Keratinocyte (primary cell): ENCODE results near the gene CPB1. TPM values are rescaled to one million over a fixed set of nuclear protein-coding genes. Genes with fewer than 3 reads are reported as not detected.

ENCODE experiments used
- DNase-seq: peaks from one replicate; pipeline ENCODE4 v3.0.0-alpha.2; 2011; ENCODE audit warnings: low read depth, missing footprints, low spot score
- FAIRE-seq: peaks from 2 replicates; lab custom pipeline; 2011; peaks lifted over from hg19 to GRCh38; lab: Jason Lieb, UNC
- H2AFZ ChIP-seq: 2 replicates; pipeline ENCODE4 v1.6.0; 2012; ENCODE audit warnings: low read length, control low read depth, inconsistent platforms; ENCODE audit not compliant: control insufficient read depth
- H3K27ac ChIP-seq: 2 replicates; pipeline ENCODE4 v1.5.1; 2011; ENCODE audit warnings: low read length; ENCODE audit not compliant: control insufficient read depth, insufficient read depth
- H3K27me3 ChIP-seq: 3 replicates; pipeline ENCODE4 v1.6.0; 2011; ENCODE audit warnings: low read length; ENCODE audit not compliant: control insufficient read depth, insufficient read depth; ENCODE audit errors: extremely low read depth
- H3K36me3 ChIP-seq, 2 experiments: 2 replicates in 1 of 2; 3 replicates in 1 of 2; pipeline ENCODE4 v1.5.1; 2011; ENCODE audit warnings: low read length in 2 of 2, mild to moderate bottlenecking in 1 of 2; ENCODE audit not compliant: control insufficient read depth in 2 of 2, insufficient read depth in 2 of 2; ENCODE audit errors: extremely low read depth in 1 of 2
- H3K4me1 ChIP-seq: 3 replicates; pipeline ENCODE4 v1.5.1; 2011; ENCODE audit warnings: low read length; ENCODE audit not compliant: control insufficient read depth, insufficient read depth; ENCODE audit errors: extremely low read depth
- H3K4me2 ChIP-seq: 3 replicates; pipeline ENCODE4 v1.6.0; 2011; ENCODE audit warnings: low read depth, low read length; ENCODE audit not compliant: control insufficient read depth, insufficient read depth; ENCODE audit errors: extremely low read depth
- H3K4me3 ChIP-seq, 3 experiments: fragments of 200-600 bp in 1 of 3; sonication (generic) in 1 of 3; 2 replicates in 2 of 3; 3 replicates in 1 of 3; pipeline ENCODE4 v1.5.1; 2011 to 2016; ENCODE audit warnings: low read length in 3 of 3, mild to moderate bottlenecking in 3 of 3, control low read depth in 2 of 3, inconsistent platforms in 1 of 3, low read depth in 1 of 3, mixed read lengths in 1 of 3, mixed run types in 1 of 3, moderate library complexity in 1 of 3; ENCODE audit not compliant: control insufficient read depth in 2 of 3, insufficient read depth in 2 of 3; ENCODE audit errors: extremely low read depth in 1 of 3
- H3K79me2 ChIP-seq: 2 replicates; pipeline ENCODE4 v1.6.0; 2012; ENCODE audit warnings: low read length; ENCODE audit not compliant: control insufficient read depth, insufficient read depth
- H3K9ac ChIP-seq: 3 replicates; pipeline ENCODE4 v1.6.0; 2011; ENCODE audit warnings: low read length; ENCODE audit not compliant: control insufficient read depth, insufficient read depth; ENCODE audit errors: extremely low read depth
- H3K9me1 ChIP-seq: 3 replicates; pipeline ENCODE4 v1.6.0; 2011; ENCODE audit warnings: low read length; ENCODE audit not compliant: control insufficient read depth, insufficient read depth; ENCODE audit errors: extremely low read depth
- H3K9me3 ChIP-seq: 2 replicates; pipeline ENCODE4 v1.5.1; 2012; ENCODE audit warnings: low read depth, low read length; ENCODE audit not compliant: control insufficient read depth
- H4K20me1 ChIP-seq: 3 replicates; pipeline ENCODE4 v1.6.0; 2011; ENCODE audit warnings: low read length; ENCODE audit not compliant: control insufficient read depth, insufficient read depth; ENCODE audit errors: extremely low read depth
- EZH2 ChIP-seq: IDR thresholded peaks from one replicate; pipeline ENCODE4 v1.6.1; 2012; ENCODE audit warnings: inconsistent platforms, mild to moderate bottlenecking, low read length, moderate library complexity
- dilution Hi-C: fragments of 300-500 bp; cut with MboI; formaldehyde crosslinking; loops from one replicate; pipeline ENCODE4 v1.7.0; 2020; ENCODE audit warnings: low sequenced_read_pairs; ENCODE audit not compliant: extremely low pct_ligation_motif_present
- polyA plus RNA-seq, 5 experiments: library from polyadenylated mRNA; depleted of rRNA in 3 of 5; stranded (reverse) in 3 of 5; stranded (forward) in 1 of 5; unstranded in 1 of 5; fragments of >200 nt; gene quantifications; 1 replicate in 1 of 5; 2 replicates in 3 of 5; 3 replicates in 1 of 5; pipeline versions ENCODE4 v1.2.1 to v1.2.3, GENCODE V29; 2011 to 2012; ENCODE audit warnings: missing spikeins in 2 of 5, low read depth in 1 of 5, low replicate concordance in 1 of 5
- TF ChIP-seq, protein P1 (sequence below), 3 experiments: IDR thresholded peaks in 1 of 3; conservative IDR thresholded peaks in 1 of 3; optimal IDR thresholded peaks in 1 of 3; 2 replicates in 2 of 3; 3 replicates in 1 of 3; pipeline versions ENCODE3 to v1.5.1; 2011; ENCODE audit warnings: low read length in 3 of 3, mild to moderate bottlenecking in 3 of 3, moderate library complexity in 2 of 3, control low read depth in 1 of 3, inconsistent platforms in 1 of 3; ENCODE audit not compliant: insufficient read depth in 2 of 3; ENCODE audit errors: extremely low read depth in 1 of 3

Gene CPB1
- polyA plus RNA-seq, 1 donor (not counting 4 experiments of a cell fraction or from before 2014, with no cell fraction given), result not detected

DNA sequence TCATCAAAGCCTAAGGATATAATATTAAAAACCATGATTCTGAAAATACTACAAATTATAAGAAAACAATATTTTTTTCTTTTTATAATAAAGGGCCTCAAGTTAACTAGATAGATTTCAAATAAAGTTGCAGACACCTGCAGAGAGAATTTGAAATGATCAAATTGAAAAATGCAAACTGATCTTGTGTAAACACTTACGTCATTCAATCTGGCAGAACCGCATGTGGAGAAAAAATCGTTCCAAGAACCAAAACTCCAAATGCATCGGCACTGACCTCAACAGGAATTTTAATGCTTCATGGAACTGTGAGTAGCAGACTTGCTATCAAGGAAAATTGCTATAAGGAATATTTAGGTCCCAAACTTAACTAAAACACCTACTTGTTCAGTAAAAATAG is 54.7 kb downstream of the CPB1 start:
- H3K9ac ChIP-seq, result no peak overlapping the region
- H3K4me3 ChIP-seq, result no peak overlapping the region
- H3K4me2 ChIP-seq, result no peak overlapping the region
- FAIRE-seq, result no peak
- no peaks in the 10 kb centered on the region for H3K27me3 ChIP-seq
- H3K27ac ChIP-seq, result no peak overlapping the region
- TF ChIP-seq, protein P1, sequence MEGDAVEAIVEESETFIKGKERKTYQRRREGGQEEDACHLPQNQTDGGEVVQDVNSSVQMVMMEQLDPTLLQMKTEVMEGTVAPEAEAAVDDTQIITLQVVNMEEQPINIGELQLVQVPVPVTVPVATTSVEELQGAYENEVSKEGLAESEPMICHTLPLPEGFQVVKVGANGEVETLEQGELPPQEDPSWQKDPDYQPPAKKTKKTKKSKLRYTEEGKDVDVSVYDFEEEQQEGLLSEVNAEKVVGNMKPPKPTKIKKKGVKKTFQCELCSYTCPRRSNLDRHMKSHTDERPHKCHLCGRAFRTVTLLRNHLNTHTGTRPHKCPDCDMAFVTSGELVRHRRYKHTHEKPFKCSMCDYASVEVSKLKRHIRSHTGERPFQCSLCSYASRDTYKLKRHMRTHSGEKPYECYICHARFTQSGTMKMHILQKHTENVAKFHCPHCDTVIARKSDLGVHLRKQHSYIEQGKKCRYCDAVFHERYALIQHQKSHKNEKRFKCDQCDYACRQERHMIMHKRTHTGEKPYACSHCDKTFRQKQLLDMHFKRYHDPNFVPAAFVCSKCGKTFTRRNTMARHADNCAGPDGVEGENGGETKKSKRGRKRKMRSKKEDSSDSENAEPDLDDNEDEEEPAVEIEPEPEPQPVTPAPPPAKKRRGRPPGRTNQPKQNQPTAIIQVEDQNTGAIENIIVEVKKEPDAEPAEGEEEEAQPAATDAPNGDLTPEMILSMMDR (optimal IDR thresholded peaks at IDR 0.05 in 1 of 3, IDR thresholded peaks at IDR 0.05 in 1 of 3, conservative IDR thresholded peaks at IDR 0.05 in 1 of 3; ENCODE audit: extremely low read depth in 1 of 3, insufficient read depth in 2 of 3, low read length in 3 of 3), result no peak
- no peak for TF ChIP-seq EZH2
- dilution Hi-C loops, result no loop called here
- H4K20me1 ChIP-seq, result no peaks in the 10 kb centered on the region
- no peak overlapping the region for H2AFZ ChIP-seq
- no peaks in the 10 kb centered on the region for H3K36me3 ChIP-seq
- no peaks in the 10 kb centered on the region for H3K9me3 ChIP-seq
- DNase-seq, result no peak
- no peaks in the 10 kb centered on the region for H3K4me1 ChIP-seq
- no peaks in the 10 kb centered on the region for H3K79me2 ChIP-seq
- no peaks in the 10 kb centered on the region for H3K9me1 ChIP-seq

DNA sequence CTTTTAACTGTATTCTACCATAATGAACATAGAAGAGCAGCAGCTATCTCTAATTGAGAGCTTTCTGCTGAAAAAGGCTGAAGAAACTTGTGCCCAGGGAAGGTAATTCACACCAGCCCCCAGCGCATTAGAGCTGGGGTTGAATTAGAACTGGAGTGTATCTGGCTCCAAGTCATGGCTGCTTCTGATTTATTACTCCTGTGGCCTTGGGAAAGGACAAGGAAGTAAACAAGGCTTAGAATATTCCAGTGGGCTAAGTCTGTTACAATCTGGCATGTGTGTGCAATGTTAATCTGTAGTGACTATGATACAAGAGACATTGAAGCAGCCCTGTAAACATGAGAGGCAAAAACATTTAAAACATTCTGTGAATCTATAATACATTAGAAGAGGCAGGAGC is 55.6 kb downstream of the CPB1 start:
- no peak overlapping the region for H2AFZ ChIP-seq
- no peak overlapping the region for H3K4me3 ChIP-seq
- no peaks in the 10 kb centered on the region for H3K4me1 ChIP-seq
- H3K4me2 ChIP-seq, result no peak overlapping the region
- no peaks in the 10 kb centered on the region for H3K79me2 ChIP-seq
- H3K27me3 ChIP-seq, result no peaks in the 10 kb centered on the region
- no peak overlapping the region for H3K27ac ChIP-seq
- H3K9ac ChIP-seq, result no peak overlapping the region
- H3K36me3 ChIP-seq, result no peaks in the 10 kb centered on the region
- no peaks in the 10 kb centered on the region for H4K20me1 ChIP-seq
- FAIRE-seq (no peak), DNase-seq (no peak)
- no peaks in the 10 kb centered on the region for H3K9me3 ChIP-seq
- dilution Hi-C loops, result no loop called here
- no peak for TF ChIP-seq EZH2
- TF ChIP-seq, protein P1 (optimal IDR thresholded peaks at IDR 0.05 in 1 of 3, IDR thresholded peaks at IDR 0.05 in 1 of 3, conservative IDR thresholded peaks at IDR 0.05 in 1 of 3; ENCODE audit: extremely low read depth in 1 of 3, insufficient read depth in 2 of 3, low read length in 3 of 3), result no peak
- no peaks in the 10 kb centered on the region for H3K9me1 ChIP-seq
